ENCODE results near the gene MRPL14. TPM values are rescaled to one million over a fixed set of nuclear protein-coding genes. Genes with fewer than 3 reads are reported as not detected.
"Not testable (repeated sequence)": the region's sequence is repeated elsewhere in the genome, so short reads cannot be mapped to it uniquely, and the experiment has no call there.

MRPL14 gene
- total RNA-seq, 6 experiments from 2014 or later: 50.9 to 64.2 (median 56.0) TPM

- Mint-ChIP-seq H3K9me3 (no peaks in the 10 kb centered on the region), H3K36me3 (ENCODE audit: low read depth) (no peaks in the 10 kb centered on the region), H3K27ac (no peak overlapping the region), H3K27me3 (ENCODE audit: insufficient read depth) (no peaks in the 10 kb centered on the region; the same call in 1 of the 2 replicates), H3K4me1 (ENCODE audit: low read depth) (peaks cover 10% of the 10 kb centered on the region; the same call in 1 of the 2 replicates), H3K4me3 (no peak overlapping the region)
- DNase-seq: no peak
- no peak for TF ChIP-seq CTCF (IDR thresholded peaks at IDR 0.05)
These were observed 35.0 kb downstream of the MRPL14 start for GRCh38 chr6:44091981-44092884.

GRCh38 chr6:44091356-44091755, 35.9 kb downstream of the MRPL14 start:
- not testable (repeated sequence) for H3K4me3 Mint-ChIP-seq; DNase-seq; H3K4me1 Mint-ChIP-seq (ENCODE audit: low read depth); H3K27ac Mint-ChIP-seq; H3K36me3 Mint-ChIP-seq (ENCODE audit: low read depth); H3K9me3 Mint-ChIP-seq; H3K27me3 Mint-ChIP-seq (ENCODE audit: insufficient read depth)

GRCh38 chr6:44090465-44090864, 36.8 kb downstream of the MRPL14 start:
- Mint-ChIP-seq H3K27me3 (ENCODE audit: insufficient read depth) (no peaks in the 10 kb centered on the region), H3K4me3 (no peak overlapping the region), H3K4me1 (ENCODE audit: low read depth) (peaks cover 10% of the 10 kb centered on the region; the same call in 1 of the 2 replicates), H3K9me3 (no peaks in the 10 kb centered on the region), H3K27ac (no peak overlapping the region), H3K36me3 (ENCODE audit: low read depth) (no peaks in the 10 kb centered on the region)
- no peak for DNase-seq
- TF ChIP-seq CTCF (IDR thresholded peaks at IDR 0.05): no peak

- TF ChIP-seq CTCF (IDR thresholded peaks at IDR 0.05): no peak
- Mint-ChIP-seq H3K4me1 (ENCODE audit: low read depth) (peaks cover 10% of the 10 kb centered on the region; the same call in 1 of the 2 replicates), H3K9me3 (no peaks in the 10 kb centered on the region), H3K27ac (no peak overlapping the region), H3K27me3 (ENCODE audit: insufficient read depth) (no peaks in the 10 kb centered on the region), H3K4me3 (no peak overlapping the region), H3K36me3 (ENCODE audit: low read depth) (no peaks in the 10 kb centered on the region)
- DNase-seq: no peak
These were observed 38.2 kb downstream of the MRPL14 start for GRCh38 chr6:44088827-44089590.

- TF ChIP-seq CTCF (IDR thresholded peaks at IDR 0.05): no peak
- Mint-ChIP-seq H3K27ac (no peak overlapping the region), H3K4me3 (no peak overlapping the region), H3K36me3 (ENCODE audit: low read depth) (no peaks in the 10 kb centered on the region), H3K27me3 (ENCODE audit: insufficient read depth) (no peaks in the 10 kb centered on the region), H3K4me1 (ENCODE audit: low read depth) (peaks cover 6% of the 10 kb centered on the region; the same call in 1 of the 2 replicates), H3K9me3 (no peaks in the 10 kb centered on the region)
- no peak for DNase-seq
These were observed 39.6 kb downstream of the MRPL14 start for GRCh38 chr6:44087623-44088022.

Data from HFFc6 (cell line).